CD4-positive, alpha-beta T cell treated with Interleukin-17A for 1 hour (primary cell): ENCODE measurements around the gene KIRREL1.

Source experiments
- DNase-seq: peaks from one replicate; pipeline ENCODE4 v3.0.0-alpha.2; 2020

KIRREL1 gene

DNA sequence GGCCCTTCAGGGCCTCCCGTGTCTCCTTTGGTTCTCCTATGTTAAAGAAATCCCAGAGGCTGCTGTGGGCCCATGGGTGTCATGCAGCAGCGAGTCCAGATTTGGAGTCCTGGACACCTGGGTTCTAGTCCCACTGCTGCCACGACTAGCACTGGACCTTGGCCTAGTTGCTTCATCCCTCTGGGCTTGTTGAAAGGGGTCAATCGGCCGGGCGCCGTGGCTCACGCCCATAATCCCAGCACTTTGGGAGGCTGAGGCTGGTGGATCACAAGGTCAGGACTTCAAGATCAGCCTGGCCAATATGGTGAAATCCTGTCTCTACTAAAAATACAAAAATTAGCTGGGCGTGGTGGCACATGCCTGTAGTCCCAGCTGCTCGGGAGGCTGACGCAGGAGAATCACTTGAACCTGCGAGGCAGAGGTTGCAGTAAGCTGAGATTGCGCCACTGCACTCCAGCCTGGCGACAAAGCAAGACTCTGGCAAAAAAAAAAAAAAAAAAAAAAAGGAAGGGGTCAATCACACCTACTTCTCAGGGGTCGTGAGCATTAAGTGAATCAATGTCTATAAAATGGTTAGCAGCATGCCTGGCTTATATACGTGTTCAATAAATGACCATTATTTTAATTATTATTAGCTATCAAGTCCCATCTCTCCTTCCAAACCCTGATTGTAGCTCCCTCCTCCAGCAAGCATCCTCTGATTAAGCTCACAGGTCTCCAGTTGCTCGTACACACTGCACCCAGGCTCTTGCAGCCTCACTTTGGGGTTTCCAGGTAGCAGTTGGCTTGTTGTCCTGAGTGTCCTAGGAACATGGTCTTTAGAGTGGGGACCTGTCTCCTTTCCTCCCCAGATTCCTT lies 43.8 kb downstream of the KIRREL1 start:
- DNase-seq: no peak

DNA sequence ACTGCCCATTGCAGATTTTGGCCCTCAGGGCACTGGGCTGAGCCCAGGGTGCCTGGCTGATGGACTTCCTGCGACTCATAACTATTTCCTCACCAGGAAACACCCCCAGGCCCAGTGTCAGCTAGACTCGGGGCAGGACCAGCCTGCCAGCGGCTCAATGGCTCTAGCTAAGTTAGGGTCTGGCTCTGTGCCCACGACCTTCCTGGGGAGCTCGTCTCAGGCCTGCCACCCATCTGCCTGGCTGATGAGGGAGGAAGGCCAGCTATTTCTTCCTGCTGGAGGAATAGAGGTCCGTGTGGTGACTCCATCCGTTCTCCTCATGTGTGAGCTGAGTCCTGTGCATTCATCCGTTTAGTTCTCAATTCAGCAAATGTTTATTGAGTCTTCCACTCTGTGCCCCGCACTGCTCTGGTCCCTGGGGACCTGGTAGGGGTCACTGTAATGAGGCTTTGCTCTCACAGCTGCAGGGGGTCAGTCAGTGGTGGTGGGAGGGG lies 44.5 kb downstream of the KIRREL1 start:
- DNase-seq: no peak

DNA sequence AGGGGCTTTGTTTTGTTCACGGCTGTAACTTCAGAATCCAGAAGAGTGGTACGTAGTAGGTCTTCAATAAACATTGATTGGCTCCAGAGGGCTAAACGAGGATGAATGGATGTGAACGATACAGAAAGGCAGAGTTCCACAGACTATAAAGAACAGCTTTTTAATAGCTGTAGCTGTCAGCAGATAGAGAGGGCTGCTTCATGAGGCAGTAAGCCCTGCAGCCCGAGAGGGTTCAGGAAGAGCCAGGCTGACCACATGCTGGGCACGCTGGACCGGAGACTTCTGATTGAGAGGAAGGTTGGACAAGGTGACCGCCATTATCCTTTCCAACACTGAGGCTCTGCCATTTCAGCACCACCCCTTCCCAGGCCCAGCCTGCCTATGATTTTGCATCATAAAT lies 45.3 kb downstream of the KIRREL1 start:
- DNase-seq: no peak

DNA sequence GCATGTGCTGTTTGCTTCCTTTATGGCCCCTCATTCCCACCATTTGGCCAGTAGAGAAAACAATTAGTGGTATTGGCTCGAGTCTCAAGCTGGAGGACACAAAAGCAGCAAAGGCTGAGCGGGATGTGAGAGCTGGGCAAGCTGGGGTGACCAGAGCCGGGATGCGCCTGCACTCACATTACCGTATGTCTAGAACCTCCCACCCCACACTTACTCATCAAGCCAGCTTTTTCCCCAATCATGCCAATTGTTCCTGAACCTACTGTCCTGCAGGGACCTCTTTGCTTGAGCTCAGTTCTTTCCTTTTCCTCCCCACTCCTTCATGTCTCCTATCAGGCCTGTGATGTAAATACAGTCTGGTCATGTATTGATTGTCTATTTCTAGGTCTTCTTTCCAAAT lies 45.9 kb downstream of the KIRREL1 start:
- no peak for DNase-seq

DNA sequence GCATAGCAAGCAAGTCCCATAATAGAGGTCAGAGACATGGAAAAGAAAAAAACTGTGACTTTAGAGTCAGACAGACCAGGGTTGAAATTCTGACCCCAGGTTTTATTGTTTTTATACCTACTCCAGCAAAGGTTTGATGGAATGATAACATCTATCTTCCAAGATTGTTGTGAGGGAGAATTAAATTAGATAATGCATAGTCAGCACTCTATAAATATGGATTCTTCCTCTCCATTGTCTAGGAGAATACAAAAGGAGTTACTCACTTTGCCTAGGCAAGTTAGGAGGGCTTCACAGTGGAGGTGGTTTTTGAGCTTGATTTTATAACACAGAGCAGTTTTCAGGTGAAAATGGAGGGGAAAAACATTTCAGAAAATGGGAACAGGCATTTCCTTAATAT lies 46.9 kb downstream of the KIRREL1 start:
- no peak for DNase-seq

DNA sequence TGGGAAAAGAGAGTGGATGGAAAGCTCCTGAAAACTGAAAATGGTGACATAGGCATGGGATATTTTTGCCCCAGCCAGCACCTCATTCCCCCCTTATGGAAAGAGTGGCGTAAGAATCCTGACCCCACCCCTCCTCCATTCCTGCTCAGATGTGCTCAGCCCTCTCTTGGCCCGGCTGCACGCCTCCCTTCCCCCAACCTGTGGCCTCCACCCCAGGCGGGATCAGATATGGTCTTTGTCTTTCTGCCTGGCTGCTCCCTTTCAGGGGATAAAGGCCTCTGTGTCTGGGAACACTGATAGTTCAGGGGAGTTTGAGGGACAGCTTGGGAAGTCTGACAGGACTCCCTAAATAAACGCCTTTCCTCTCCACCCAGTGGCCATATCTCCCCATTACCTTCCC lies 49.8 kb downstream of the KIRREL1 start:
- DNase-seq: no peak

DNA sequence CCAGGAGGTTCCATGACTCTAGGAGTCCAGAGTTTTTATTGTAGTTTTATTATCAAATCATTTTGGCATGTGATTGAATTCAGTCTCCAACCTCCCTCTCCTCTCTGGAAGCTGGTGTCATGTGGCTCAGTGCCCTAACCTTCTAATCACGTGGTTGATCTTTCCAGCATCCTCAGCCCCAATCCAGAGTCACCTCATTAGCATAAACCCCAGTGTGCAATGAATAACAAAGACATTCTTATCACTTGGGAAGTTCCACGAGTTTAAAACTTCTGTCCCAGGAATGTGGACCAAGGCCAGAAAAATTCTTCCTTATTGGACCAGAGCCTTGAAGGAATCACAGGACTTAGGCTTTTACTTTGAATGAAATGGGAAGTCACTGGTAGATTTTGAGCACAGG lies 52.2 kb downstream of the KIRREL1 start:
- no peak for DNase-seq

DNA sequence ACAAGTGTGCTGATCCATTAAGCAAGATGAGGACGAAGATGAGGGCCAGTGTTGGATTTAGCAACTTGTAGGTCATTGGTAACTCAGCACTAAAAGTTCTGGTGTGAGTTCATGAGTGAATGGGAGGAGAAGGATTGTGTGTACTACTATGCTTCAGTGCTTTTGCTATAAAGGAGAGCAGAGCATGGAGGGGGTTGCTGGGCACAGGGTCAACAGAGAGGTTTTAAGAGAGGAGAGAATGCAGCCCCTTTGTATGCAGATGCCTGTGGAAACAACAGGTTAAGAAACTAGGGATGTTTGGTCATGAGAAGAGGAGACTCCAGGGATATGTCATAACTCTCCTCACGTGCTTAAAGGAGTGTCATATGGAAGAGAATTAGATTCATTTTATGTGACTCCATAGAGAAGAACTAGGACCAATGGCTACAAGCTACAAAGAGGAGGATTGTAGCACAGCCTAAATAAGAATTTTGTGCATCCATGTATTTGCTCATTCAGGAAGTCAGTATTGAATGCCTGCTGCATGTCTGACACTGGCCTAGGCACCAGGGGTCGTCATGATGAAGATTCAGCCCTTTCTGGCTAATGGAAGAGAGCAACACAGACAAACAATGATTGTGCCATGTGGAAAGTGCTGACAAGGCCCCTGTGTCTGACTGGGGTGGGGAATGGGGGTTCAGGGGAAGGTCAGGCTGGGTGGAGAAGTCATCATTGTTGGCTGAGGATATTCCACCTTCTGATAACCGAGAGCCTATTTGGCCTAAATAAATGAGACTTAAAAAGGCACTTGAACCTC lies 53.5 kb downstream of the KIRREL1 start:
- DNase-seq: no peak

DNA sequence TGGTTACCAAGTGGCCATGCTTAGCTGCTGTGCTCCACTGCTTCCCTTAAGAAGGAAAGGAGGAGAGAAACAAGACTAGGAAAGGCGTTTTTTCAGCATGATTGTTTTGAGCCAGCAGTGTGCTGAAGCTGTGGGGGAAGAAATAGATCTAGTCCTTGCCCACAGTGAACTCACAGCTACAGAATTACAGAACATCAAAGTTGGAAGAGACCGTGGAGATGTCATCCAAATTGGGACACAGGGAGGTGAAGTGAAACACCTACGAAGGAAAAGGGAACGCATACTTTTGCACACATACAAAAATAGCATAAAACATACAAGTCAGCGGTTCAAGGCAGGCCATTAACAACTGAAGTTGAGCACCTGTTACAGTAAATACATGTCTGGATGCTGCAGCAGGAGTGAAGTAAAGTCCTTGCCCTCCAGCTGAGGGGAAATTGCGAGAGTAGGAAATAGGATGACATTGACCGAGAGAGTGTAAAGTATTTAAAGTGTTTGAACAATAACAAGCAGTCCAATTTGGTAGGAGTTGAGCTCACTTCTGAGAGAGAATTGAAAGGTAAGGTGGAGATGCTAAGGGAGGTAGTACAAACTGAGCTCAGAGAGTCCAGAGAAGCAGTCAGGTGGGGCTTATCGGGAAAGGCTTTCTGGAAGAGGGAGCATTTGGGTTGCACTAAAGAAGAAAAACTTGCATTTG lies 55.1 kb downstream of the KIRREL1 start:
- no peak for DNase-seq

DNA sequence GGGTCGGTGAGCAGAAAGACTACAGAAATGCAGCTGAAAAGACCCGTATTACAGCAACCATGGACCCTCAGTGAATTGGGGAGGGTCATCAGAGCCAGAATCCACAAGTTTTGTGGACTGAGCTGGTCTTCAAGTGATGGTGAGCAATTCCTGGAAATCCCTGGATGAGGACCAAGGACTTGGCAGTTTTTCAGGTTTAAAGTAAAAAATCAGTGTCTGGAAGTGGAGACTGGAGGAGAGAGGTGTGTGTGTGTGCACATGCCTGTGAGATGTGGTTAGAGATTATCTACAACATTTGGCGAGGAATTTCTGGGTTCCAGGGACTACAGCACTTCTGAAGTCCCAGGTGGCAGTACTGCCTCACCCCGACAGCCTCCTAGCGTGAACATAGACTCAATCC lies 56.4 kb downstream of the KIRREL1 start:
- DNase-seq: no peak

DNA sequence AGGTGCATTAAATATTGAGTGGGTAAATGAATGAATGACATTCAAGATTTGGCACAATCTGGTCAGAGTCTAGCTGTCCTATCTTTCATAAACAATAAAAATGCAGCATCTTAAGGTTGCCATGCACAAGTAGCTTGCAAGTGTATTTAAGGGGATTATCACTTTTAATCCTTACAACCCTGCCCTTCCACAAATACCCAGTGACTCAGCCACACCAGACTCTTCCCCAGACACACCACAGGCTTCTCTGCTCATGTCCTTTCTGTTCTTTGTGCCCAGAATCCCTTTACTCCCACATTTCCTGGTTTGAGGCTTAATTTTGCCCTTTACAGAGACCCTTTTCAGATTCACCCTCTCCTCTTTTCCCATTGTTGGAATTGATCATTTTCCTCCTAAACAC lies 59.8 kb downstream of the KIRREL1 start:
- DNase-seq: no peak

DNA sequence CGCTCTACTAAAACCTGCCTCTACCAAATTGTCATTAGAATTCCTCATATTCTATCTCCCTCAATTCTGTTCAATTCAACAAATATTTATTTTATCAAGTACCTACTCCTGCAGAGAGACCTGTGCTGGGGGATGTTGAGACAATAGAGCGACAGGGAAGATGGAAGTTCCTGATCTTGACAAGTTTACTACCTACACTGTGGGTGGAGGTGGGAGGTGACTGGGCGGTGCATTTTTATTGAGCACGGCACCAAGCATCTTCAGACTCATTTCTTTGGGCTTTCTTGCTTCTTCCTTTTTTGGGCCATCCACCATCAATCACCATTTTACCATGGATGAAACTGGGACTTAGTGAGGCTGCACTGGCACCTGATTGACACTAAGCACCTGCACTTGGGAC lies 61.3 kb downstream of the KIRREL1 start:
- no peak for DNase-seq

DNA sequence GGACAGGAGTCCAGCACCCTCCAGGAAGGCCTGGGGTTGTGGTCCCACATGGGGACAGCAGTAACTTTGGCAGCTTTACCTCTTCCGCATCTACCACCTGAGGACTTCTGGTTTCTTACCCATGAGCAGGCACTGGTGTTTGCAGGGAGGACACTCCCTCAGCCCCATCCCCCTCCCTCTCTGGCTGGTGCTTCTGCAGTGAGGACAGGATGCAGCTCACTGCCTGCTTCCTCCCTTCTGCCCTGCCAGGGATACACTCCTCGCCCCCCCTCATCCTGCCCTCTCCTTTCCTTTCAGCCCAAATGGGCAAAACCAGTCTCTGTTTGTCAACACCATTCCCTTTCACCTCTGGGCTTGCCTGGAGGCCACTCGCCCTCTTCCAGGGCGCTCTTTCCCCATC lies 62.4 kb downstream of the KIRREL1 start:
- DNase-seq: no peak

DNA sequence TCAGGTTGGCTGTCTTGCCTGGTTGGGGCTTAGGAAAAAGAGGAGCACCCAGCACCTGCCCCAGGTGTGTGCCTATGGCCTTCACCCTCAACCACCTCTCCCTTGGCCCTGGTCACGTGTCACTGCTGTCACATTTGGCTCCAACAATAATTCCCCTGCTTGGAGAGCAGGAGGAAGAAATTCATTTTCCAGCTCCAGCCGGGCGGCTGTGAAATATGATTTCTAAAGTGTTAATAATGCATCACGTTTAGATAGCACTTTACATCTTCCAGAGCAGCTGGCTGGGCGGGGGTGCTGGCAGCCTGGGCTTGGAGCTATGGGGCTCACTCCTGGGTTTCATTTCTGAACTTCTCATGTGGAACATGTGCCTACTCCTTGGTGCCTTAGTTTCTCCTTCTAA lies 63.1 kb downstream of the KIRREL1 start:
- no peak for DNase-seq

DNA sequence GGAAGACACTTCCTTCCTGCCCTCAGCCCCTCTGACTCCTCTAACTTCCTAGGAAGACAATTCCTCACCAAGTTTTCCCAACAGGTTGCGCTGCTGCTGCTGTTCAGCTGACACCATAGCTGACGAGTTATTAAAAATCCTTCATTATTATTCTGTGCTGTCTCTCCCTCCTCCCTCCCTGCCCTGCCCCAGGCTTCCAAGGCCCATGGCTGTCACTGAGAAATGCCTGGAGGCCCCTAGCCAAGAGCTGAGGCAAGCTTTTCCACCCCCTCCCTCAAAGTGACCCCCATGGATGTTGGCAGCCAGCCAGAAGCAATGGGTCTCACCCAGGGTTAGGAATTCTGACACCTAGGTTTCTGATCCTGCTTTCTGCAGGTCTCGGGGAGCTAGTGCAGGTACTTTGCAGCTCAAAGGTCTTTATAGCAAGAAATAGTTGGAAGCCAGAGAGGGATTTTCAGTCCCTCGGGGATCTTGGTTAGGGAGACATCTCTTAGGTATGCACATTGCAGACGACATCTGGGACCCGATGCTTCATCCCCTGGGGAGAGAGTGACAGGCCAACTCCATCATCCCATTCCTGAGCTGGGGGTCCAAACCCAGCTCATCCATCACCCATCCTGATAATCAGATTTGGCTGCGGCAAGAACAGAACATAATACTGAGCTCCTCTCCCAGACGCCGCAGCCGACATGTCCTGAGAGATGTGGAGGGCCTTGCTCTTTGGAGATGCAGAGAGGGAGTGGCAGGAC lies 65.0 kb downstream of the KIRREL1 start:
- DNase-seq: no peak

DNA sequence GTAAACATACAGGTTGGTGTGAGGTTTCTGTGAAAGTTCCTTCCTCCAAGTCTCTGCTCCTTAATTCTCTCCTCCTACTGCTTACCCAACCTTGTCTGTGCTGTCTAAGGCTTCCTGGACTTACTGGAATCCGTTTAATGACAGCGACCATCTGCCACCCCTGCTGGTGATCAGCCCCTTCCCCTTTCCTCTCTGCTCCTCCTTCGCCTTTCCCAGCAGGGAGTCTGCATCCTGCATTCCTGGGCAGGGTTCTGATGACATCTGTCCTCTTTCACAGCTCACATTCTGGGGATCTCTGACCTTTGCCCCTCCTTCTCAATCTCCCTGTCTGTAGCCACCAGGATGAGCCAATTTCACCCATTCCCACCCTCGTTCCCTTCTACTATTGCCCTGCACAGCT lies 66.5 kb downstream of the KIRREL1 start:
- no peak for DNase-seq

DNA sequence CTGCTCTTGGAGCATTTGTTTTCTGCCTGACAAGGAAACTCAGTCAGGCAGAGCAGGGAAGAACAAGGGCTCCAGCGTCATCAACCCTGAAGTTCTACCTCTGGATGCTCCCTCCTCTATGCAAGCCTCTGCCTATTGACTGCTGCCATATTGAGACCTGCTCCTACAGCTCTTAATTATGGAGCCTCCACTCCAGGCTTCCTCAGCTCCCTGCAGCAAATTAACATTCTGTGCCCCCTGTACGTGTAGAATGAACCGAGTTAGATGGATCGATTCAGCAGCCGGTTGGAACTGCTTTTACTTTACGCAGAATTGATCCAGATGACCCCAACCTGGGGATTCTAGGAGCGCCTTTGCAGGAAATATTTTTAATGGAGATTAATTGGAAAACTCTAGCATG lies 68.7 kb downstream of the KIRREL1 start:
- no peak for DNase-seq

DNA sequence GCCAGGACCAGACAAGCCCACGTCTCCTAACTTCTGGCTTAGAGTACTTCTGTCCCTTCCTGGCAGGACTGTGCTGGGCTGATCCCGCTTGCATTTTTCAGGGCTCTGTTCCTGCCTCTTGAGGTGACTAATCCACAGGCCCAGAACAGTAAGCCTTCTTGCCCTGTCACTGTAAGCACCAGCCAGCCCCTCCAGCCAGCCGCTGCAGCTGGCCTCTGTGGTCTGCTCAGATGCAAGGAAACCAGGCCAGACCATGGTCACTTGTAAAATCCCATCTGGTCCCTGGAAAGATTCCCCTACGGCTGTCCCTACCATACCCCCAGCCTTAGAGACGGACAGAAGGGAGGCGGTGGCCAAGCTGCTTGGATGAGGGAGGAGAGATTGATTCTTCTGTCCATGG lies 74.2 kb downstream of the KIRREL1 start:
- DNase-seq: no peak

DNA sequence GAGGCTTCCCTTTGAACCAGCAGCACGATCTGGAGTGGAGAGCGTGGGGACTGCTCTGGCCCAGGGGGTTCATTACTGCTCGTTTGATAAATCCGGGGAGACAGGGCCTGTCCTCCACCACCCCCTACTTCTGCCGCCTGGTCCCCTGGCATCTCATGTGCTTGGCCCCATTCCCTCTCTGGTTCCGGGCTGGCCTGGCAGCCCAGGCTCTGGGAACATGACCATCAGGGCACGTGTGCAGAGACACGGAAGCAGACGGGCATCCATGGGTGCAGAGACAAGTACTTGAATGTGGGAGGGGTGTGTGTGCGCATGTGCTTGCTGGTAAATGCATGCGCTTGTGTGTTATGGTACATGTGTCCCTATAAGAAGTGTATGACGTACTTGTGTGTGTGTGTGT lies 75.5 kb downstream of the KIRREL1 start:
- no peak for DNase-seq

DNA sequence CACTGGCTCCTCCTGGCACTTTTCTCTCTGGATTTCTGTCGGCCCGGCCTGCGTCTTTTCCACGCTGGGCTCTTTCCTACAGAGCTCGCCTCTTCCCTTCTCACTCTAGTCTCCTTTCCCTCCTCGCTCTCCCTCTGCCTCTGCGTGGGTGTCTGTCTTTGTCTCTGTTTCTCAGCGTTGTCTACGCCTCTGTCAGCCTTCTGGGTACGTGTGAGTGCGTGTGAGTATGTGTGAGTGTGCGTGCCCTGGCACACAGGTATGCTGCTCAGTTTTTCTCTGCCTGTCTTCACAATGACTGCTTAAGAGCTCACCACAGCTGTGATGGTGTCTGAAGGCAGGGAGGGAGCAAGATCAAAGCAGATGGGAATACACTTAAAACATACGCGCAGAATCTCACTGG lies 77.7 kb downstream of the KIRREL1 start:
- DNase-seq: no peak

DNA sequence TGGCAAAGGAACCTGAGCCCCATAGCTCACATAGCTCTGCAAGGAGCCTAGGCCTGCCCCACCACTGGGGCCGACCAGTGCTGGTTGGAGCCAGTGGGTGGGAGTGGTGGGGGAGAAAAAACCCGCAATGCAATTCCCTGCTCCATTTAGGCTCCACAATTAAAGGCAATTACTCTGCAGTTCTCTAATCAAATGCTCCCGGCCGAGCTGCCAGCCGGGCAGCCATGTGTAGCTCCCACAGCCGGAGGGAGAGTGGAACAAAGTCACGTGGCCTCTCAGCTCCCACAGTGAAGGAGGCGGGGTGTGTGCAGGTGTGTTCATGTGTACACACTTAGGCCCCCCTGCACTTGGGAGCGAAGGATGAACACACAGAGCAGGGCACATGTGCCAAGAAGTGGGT lies 81.6 kb downstream of the KIRREL1 start:
- DNase-seq: no peak

DNA sequence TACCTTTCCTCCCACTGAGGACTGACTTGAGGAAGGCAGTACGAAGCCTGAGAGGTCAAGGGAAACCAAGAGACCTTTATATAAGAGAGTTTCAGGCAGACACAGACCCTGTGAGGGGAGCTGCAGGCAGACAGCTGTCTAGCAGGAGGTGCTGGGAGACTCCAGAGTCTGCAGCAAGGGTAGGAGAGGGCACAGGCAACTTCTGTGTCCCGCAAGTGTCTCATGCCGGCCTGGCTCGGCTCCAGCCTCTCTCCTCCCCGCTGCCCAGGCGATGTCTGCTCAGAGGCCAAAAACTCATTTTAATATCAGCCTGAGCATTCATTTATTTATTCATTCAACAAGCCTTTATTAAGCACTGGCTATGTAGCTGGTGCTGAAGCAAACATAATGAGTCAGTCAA lies 83.0 kb downstream of the KIRREL1 start:
- no peak for DNase-seq
